Thyroid gland (tissue), 4 donors: ENCODE data around the gene MAMLD1.

Experiments
- CTCF ChIP-seq, 6 experiments: fragments of 200-600 bp in 3 of 6; fragments of 450-650 bp in 3 of 6; sonication (generic) in 3 of 6; IDR thresholded peaks; one replicate each; pipeline ENCODE4 v1.5.1; 2016 to 2019; ENCODE audit warnings: antibody characterized with exemption in 6 of 6, mild to moderate bottlenecking in 2 of 6, inconsistent platforms in 1 of 6, moderate library complexity in 1 of 6
- POLR2A ChIP-seq, 2 donors: fragments of 450-650 bp; IDR thresholded peaks; one replicate each; pipeline ENCODE4 v1.6.1; 2017; ENCODE audit warnings: antibody characterized with exemption in 2 of 2, mild to moderate bottlenecking in 2 of 2, moderate library complexity in 1 of 2

GRCh38 chrX:150329868-150330267, 33.2 kb upstream of the MAMLD1 start:
- TF ChIP-seq CTCF (IDR thresholded peaks at IDR 0.05), result no peak
- no peak for TF ChIP-seq POLR2A (IDR thresholded peaks at IDR 0.05)
